Esophagus squamous epithelium (tissue), 5 donors: Measurements from ENCODE around the gene MAN1B1. TPM values are rescaled to one million over a fixed set of nuclear protein-coding genes. Genes with fewer than 3 reads are reported as not detected.

Experiments
- DNase-seq: peaks from one replicate; lab custom pipeline; 2025; lab: John Stamatoyannopoulos, UW
- H3K27ac ChIP-seq, 4 donors: fragments of 200-600 bp; sonication (generic); one replicate each; pipeline ENCODE4 v1.5.1; 2016 to 2019; ENCODE audit warnings: mild to moderate bottlenecking in 1 of 4
- H3K27me3 ChIP-seq, 4 donors: fragments of 200-600 bp; sonication (generic); 1 replicate in 3 of 4; 2 replicates in 1 of 4; pipeline versions ENCODE4 v1.5.1 to v1.6.0; 2017 to 2021; ENCODE audit warnings: antibody characterized with exemption in 1 of 4
- H3K36me3 ChIP-seq, 3 donors: fragments of 200-600 bp; sonication (generic); one replicate each; pipeline ENCODE4 v1.5.1; 2016 to 2019
- H3K4me1 ChIP-seq, 3 donors: fragments of 200-600 bp; sonication (generic); one replicate each; pipeline ENCODE4 v1.5.1; 2017 to 2019
- H3K4me3 ChIP-seq, 4 donors: fragments of 200-600 bp; sonication (generic); 1 replicate in 3 of 4; 2 replicates in 1 of 4; pipeline ENCODE4 v1.5.1; 2016 to 2019; ENCODE audit warnings: mild to moderate bottlenecking in 2 of 4, moderate library complexity in 1 of 4
- H3K9me3 ChIP-seq, 3 donors: fragments of 200-600 bp; sonication (generic); one replicate each; pipeline ENCODE4 v1.5.1; 2016 to 2019
- POLR2A ChIP-seq, 4 donors: fragments of 450-650 bp; IDR thresholded peaks; one replicate each; pipeline ENCODE4 v1.6.1; 2017; ENCODE audit warnings: antibody characterized with exemption in 4 of 4, mild to moderate bottlenecking in 4 of 4, moderate library complexity in 3 of 4
- WGBS, 2 donors: methylation state at CpG; one replicate each; pipeline ENCODE4 v1.1.5; 2018; 5-methylcytosine and 5-hydroxymethylcytosine counted together
- intact Hi-C: fragments of 100-400 bp; cut with DNase I; formaldehyde crosslinking; loops from one replicate; pipeline ENCODE4 v1.15.0; 2022
- total RNA-seq, 4 donors: library from RNA; depleted of rRNA; stranded (reverse); fragments of >200 nt; gene quantifications; one replicate each; pipeline ENCODE4 v1.1.0, GENCODE V29; 2016
- TF ChIP-seq, protein P1 (sequence below), 6 experiments: fragments of 450-650 bp in 4 of 6; fragments of 200-600 bp in 2 of 6; sonication (generic) in 2 of 6; IDR thresholded peaks; one replicate each; pipeline ENCODE4 v1.5.1; 2016 to 2019; ENCODE audit warnings: antibody characterized with exemption in 6 of 6, mild to moderate bottlenecking in 4 of 6, moderate library complexity in 4 of 6
- donor health status: DM: yes; HTN: yes; CAD: no.

MAN1B1 gene
- total RNA-seq, 4 donors from 2014 or later: 25.6 to 50.9 (median 39.4) TPM

DNA sequence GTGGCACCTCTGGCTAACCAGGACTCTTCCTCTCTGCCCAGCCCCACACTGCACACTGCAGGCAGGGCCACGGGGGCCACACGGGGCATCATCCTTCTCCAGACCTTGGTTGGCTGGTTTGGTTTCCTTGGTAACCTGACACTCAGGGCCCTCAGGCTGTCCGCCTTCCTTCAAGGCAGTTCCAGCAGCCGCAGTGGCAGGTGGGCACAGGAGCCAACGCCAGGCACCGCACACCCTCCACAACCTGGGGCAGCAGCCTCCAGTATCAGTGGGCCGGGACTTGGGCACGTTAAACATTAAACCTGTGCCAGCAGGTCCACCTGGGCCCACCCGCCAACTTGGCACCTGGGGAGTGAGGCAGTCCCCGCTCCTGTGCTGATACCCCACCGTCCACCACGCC is 42.7 kb upstream of the MAN1B1 start:
- WGBS, 2 donors: 46% methylated on average over 4 of the region's 12 CpGs; no CpG with 5 or more reads in 1 of the 2 donors
- DNase-seq: no peak
- Histone ChIP-seq H3K4me3 (peak overlapping the region in 3 of 4 donors; percentile 48 to 76 (median 60)), H3K36me3 (peaks cover 0 to 18% (median 5%) of the 10 kb centered on the region in 3 donors), H3K27me3 (peaks cover 0 to 58% (median 15%) of the 10 kb centered on the region in 4 donors), H3K4me1 (peaks cover 24 to 58% (median 33%) of the 10 kb centered on the region in 3 donors), H3K9me3 (no peaks in the 10 kb centered on the region), H3K27ac (peak overlapping the region; percentile 11 to 86 (median 71))
- TF ChIP-seq, protein P1, sequence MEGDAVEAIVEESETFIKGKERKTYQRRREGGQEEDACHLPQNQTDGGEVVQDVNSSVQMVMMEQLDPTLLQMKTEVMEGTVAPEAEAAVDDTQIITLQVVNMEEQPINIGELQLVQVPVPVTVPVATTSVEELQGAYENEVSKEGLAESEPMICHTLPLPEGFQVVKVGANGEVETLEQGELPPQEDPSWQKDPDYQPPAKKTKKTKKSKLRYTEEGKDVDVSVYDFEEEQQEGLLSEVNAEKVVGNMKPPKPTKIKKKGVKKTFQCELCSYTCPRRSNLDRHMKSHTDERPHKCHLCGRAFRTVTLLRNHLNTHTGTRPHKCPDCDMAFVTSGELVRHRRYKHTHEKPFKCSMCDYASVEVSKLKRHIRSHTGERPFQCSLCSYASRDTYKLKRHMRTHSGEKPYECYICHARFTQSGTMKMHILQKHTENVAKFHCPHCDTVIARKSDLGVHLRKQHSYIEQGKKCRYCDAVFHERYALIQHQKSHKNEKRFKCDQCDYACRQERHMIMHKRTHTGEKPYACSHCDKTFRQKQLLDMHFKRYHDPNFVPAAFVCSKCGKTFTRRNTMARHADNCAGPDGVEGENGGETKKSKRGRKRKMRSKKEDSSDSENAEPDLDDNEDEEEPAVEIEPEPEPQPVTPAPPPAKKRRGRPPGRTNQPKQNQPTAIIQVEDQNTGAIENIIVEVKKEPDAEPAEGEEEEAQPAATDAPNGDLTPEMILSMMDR (IDR thresholded peaks at IDR 0.05): no peak
- TF ChIP-seq POLR2A (IDR thresholded peaks at IDR 0.05): no peak
- intact Hi-C loops: no loop called here

DNA sequence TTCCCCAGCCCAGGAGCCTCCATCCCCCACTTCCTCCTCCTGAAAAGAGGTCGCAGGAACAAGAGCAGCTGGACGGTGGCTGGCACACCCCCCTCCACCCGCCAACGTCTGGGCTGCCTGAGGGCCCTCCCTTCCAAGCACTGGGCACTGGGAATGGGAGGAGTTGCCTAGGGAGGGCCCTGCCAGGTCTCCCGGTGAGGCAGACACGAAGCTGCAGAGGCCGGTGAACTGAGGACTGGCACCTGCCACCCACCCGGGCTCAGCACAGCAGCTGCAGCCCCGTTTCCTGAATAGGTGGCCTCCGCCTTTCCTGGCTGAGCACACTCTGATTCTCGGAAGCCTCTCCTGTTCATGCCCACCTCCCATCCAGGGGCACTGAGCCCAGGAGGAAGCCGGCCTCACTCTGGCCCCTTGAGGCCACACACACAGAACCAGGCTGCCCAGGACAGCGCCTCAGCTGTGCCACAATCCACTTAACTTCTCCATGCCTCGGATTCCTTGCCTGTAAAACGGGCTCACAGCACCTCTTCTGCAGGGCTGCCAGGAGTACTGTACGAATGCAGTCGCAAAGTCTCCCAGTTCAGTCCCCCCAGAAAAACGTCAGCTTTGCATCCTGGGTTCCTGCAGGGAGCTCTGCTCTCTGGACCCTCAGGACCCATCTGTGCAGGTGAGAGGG is 42.1 kb upstream of the MAN1B1 start:
- Histone ChIP-seq H3K36me3 (peaks cover 0 to 12% (median 2%) of the 10 kb centered on the region in 3 donors), H3K4me1 (peaks cover 24 to 64% (median 33%) of the 10 kb centered on the region in 3 donors), H3K4me3 (peak overlapping the region; percentile 35 to 76 (median 54)), H3K9me3 (no peaks in the 10 kb centered on the region), H3K27ac (peak overlapping the region; percentile 11 to 86 (median 71)), H3K27me3 (peaks cover 0 to 64% (median 20%) of the 10 kb centered on the region in 4 donors)
- no peak for DNase-seq
- 6 to 7% methylated on average over 6 to 7 of the region's 18 CpGs for WGBS, 2 donors
- TF ChIP-seq, protein P1 (IDR thresholded peaks at IDR 0.05): no peak
- TF ChIP-seq POLR2A (IDR thresholded peaks at IDR 0.05): no peak
- intact Hi-C loops: loop anchor here (5.0 kb wide), 1 partner anchor 257 kb away; no protein-coding TSS in a partner anchor

- DNase-seq: no peak
- H3K4me3 ChIP-seq: peak overlapping the region; percentile 35 to 76 (median 54)
- peaks cover 0 to 4% (median 0%) of the 10 kb centered on the region in 3 donors for H3K36me3 ChIP-seq
- WGBS, 2 donors: 0 to 2% methylated on average over 3 to 23 of the region's 96 CpGs
- intact Hi-C loops: loop anchor here (5.0 kb wide), 1 partner anchor 258 kb away; no protein-coding TSS in a partner anchor
- no peaks in the 10 kb centered on the region for H3K9me3 ChIP-seq
- H3K27me3 ChIP-seq: peaks cover 0 to 73% (median 21%) of the 10 kb centered on the region in 4 donors
- H3K27ac ChIP-seq: peak overlapping the region; percentile 44 to 86 (median 66)
- H3K4me1 ChIP-seq: peaks cover 24 to 62% (median 33%) of the 10 kb centered on the region in 3 donors
- TF ChIP-seq POLR2A (IDR thresholded peaks at IDR 0.05): no peak
- TF ChIP-seq, protein P1 (IDR thresholded peaks at IDR 0.05): no peak
Measured at GRCh38 chr9:137045294-137046087, 41.3 kb upstream of the MAN1B1 start.

DNA sequence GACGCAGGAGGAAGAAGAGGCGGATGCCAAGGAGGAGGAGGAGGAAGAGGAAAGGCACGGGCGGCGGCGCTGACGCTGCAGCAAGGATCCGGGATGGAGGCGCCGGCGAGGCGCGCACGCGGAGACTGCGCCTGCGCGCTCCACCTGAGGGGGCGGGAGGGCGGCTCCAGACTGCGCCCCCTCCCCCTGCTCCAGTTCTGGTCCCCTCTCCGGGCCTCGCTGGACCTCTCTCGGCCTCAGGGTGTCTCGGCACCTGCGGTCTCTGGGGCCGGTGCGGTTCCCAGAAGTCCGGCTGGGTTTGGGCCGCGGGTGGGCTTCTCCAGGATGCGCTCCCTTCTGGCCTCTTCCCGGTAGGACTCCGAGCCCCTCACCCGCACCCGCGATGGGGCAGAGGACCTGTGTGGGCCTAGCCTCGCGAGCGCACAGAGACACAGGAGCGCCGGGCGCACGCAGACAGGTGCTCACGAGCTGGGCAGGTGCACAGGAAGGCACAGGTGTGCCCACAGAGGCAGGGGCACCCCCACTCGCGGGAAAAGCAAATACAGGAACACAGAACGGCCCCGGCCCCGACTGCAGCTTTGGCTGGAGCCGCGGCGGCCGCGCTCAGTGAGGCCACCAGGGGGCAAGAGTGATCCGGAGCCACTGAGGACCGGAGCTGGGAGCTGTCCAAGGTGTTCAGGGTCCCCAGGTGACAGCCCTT is 40.5 kb upstream of the MAN1B1 start, which contains the start of gene NPDC1:
Gene NPDC1 (minus strand): TSS at position 90 of the 700 bp plus-strand sequence. CDS start 188 bp downstream, outside the sequence.
- peak in 2 of 4 donors; percentile 17 to 22 for TF ChIP-seq POLR2A (IDR thresholded peaks at IDR 0.05)
- TF ChIP-seq, protein P1 (IDR thresholded peaks at IDR 0.05): peak; percentile 57 to 91 (median 83)
- Histone ChIP-seq H3K4me1 (peaks cover 24 to 58% (median 33%) of the 10 kb centered on the region in 3 donors), H3K4me3 (peak within 1 kb of the TSS; percentile 35 to 76 (median 54)), H3K9me3 (no peaks in the 10 kb centered on the region), H3K27me3 (peaks cover 0 to 80% (median 21%) of the 10 kb centered on the region in 4 donors), H3K36me3 (no peaks in the 10 kb centered on the region), H3K27ac (peak within 1 kb of the TSS; percentile 52 to 86 (median 66))
- no peak for DNase-seq
- intact Hi-C loops: loop anchor here (5.0 kb wide), 1 partner anchor 259 kb away; no protein-coding TSS in a partner anchor
- 0% methylated on average over 9 to 40 of the region's 57 CpGs for WGBS, 2 donors
